NCI-H1694 (cell line): ENCODE data around the gene TGM4.
"Not testable (repeated sequence)": the region's sequence is repeated elsewhere in the genome, so short reads cannot be mapped to it uniquely, and the experiment has no call there.

ENCODE experiments used
- DNase-seq: peaks from one replicate; lab custom pipeline; 2025; lab: John Stamatoyannopoulos, UW

Gene TGM4

DNA sequence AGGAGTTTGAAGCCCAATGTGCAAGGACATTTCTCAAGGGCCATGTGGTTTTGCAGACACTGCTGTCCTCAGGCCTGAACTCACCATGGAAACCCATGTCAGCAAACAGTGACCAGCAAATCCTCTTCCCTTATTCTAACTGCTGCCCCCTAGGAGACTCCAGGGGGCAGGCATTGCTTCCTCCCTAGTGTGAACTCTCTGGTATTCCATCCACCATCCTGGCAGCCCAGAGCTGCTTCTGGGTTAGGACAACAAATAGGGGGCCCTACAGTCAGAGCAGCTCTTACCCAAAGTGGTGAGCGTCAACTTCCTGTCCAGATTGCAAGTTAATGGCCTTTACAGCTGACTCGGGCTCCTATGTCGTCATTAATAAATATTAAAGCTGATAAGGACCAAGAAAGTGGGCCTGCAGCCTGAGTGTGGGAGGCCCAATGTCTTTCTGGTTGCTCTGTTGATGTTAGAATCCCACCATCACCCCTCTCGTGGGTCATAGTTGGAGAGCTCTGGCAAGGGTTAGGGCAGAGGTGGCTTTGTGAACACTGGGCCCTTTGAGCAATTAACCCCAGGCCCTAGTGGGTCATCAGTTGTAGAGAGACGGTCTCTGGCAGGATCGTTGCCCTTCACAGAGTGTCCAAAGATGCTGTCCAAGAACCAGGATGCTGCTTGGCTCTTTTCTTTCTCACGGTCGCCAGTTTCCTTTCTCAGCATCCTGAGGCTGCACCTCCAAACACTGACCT is 41.5 kb downstream of the TGM4 start:
- no peak for DNase-seq

DNA sequence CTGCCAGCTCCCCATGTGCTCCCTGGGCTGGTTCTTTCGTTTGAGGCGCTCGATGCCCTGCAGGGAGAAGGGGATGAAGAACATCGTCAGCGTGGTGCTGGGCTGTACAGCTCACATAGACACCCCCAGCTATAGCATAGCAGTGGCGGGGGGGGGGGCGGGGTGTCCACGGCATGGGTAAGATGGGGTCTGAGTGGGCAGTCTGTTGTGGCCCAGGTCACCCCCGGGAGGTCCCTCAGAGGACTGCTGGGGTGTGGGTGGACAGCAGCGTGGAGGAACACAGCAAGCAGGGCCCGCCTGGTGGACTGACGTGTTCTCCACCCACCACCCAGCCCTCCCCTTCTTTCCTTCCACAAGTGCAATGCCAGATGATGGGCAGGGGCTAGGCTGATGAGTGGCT is 43.7 kb downstream of the TGM4 start:
- no peak for DNase-seq

GRCh38 chr3:44918581-44918980 is 44.2 kb downstream of the TGM4 start:
- no peak for DNase-seq

DNA sequence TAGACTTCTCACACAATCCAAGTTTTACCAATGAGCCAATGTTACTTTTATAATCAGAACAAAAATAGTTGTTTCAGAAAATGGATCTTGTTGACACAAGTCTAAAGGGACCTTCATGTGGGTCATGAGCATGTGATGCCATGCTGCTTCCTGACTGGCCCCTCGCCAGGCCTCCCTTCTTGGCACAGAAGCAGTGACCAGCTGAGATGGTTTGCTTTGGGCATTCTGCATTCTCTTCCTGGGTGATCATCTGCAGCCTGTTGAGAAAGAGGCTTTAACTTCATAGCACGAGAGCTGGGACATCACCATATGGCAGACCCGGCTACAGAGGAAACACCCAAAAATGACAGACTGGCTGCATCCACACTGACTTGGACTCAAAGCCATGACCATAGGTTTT is 45.7 kb downstream of the TGM4 start:
- DNase-seq: no peak

DNA sequence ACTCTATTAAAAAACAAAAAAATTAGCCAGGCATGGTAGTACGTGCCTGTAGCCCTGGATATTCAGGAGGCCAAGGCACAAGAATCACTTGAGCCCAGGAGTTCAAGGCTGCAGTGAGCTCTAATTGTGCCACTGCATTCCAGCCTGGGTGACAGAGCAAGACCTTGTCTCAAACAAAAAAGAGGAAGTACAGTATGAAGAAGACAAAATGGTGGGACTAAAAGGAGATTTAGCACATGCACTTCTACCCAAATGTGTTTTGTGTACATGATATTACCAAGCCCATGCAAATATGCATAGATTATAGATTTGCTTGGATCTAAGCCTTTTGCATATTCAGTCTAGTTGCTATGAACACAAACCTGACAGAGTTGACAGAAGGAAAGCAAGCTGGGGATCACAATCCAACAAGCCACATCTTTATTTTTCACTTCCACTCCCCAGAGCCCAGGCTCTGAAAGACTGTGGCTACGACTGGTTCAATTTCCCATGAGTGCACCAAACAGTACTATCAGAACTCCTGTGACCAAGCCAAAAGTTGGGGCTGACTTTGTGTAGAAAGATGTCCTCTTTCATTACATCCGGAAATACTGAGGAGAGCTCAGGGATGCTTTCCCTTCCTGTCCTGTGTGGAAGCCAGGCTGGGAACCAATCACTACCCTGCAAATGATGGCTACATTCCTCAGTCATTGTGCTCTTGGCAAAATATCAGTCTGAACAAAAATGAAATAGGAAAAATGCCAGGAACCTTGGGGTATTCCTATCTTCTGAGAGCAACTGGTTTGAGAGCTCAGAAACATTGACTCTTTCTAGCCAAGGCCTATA is 49.4 kb downstream of the TGM4 start:
- DNase-seq: no peak

- DNase-seq: no peak
These were observed 50.2 kb downstream of the TGM4 start for GRCh38 chr3:44924457-44925084.

GRCh38 chr3:44926172-44926571 is 51.8 kb downstream of the TGM4 start:
- no peak for DNase-seq

DNA sequence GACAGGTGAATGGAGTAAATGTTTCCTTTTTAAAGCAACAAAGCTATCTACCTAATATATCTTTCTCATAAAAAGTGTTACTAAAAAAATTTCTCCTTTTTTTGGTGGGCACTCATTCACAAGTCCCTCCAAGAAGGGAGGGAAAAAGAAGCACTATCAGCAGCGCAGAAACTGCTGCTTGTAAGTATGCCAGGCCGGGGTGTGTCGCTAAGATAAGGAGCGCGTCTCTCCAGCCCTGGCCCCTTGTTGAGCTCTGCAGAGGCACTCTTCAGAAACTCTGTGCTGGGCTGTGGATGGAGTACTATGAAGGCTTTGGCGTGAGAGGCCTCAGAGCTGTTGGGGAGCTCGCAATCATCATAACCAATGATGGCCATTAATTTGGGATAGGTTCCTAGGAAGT is 52.5 kb downstream of the TGM4 start:
- no peak for DNase-seq

DNA sequence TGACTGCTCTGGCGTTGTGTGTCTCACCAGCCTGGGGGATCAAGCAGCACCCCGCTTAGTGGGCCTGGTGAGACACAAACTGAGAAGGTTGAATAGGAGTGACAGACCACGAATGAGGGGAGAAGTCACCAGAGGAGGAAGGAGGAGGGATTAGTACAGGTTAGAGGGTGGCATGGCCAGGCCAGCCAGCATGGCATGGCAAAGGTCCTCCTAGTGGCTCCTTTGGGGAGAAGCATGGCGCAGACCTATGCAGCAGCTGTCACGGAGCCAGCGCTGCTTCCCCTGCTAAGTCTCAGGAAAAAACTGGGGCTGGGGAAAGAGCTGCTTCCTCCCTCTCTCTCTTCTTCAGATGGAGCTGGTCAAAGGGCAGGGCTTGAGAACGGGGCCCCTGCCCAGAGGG is 53.0 kb downstream of the TGM4 start:
- DNase-seq: no peak

- no peak for DNase-seq
These were observed 55.4 kb downstream of the TGM4 start for GRCh38 chr3:44929782-44930181.

DNA sequence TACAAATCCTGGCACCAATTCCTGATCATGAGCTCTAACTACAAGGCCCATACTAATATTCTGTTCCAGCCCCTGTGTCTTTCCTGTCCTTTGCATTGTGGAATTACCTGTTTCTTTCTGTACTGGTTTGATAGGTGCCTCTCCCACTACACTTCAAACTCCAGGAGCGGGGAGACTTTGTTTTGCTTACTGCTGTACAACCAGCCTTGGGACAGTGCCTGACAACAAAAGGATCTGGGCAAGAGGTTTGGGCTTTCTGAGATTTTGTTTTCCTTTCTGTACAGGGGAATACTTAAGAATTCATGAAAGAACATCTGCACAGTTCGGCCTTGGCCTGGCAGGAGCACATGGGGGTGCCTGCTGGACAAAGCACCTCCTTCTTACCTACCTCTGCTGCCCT is 56.5 kb downstream of the TGM4 start:
- no peak for DNase-seq

GRCh38 chr3:44931791-44932190 is 57.4 kb downstream of the TGM4 start:
- no peak for DNase-seq

DNA sequence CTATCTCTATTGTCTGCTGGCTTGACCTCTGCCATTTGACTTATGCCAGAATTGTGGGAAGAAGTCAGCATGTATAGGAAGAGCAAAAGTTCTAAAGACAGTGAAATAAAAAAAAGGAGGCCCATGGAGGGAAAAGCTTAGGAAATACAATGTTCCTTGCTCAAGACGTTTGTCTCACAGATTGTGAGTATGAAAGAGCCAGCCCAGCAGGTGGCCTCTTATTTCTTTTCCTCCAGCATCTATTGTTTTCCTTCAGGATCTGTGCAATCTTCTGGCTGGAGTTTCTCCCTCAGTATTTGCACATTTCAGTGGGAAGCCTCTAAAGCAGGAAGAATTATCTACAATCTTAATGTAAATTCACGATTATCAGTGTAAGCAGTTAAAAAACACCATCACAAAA is 57.9 kb downstream of the TGM4 start:
- no peak for DNase-seq

GRCh38 chr3:44932986-44933944 is 58.9 kb downstream of the TGM4 start:
- no peak for DNase-seq

DNA sequence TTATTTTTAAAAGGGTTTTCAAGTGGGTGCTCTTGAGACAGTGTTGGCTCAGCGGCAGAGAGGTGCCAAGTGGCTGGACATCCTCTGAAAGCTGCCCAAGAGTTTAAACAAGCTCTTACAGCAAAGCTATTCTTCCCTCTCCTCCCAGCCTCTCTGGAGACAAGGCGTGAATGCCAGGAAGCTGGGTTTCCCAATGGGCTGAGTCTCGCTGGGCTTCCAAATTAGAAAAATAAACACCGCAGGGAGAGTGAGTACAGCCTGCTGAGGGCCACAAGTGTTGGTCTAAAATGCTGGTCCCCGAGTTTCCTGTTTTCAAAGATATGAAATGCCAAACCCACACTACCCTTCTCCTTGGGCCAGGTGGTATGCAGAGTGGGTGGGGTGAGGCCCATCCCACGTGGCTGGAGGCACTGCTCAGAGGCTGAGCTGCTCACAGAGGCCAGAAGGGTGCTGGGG is 65.2 kb downstream of the TGM4 start:
- DNase-seq: no peak

- no peak for DNase-seq
These were observed 68.0 kb downstream of the TGM4 start for GRCh38 chr3:44942202-44942921.

- DNase-seq: no peak
These were observed 73.8 kb downstream of the TGM4 start for GRCh38 chr3:44948239-44948638.

DNA sequence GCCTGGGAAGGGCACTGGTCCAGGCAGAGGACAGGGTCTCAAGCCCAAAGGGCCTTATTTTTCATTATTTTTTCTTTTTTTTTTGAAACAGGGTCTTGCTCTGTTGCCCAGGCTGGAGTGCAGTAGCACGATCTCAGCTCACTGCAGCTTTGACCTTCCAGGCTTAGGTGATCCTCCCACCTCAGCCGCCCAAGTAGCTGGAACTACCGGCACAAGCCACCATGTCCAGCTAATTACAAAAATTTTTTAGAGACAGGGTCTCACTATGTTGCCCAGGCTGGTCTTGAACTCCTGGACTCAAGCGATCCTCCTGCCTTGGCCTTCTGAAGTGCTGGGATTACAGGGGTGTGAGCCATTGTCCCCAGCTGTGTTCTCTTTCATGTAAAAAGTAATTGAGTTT is 75.4 kb downstream of the TGM4 start:
- DNase-seq: not testable (repeated sequence)

DNA sequence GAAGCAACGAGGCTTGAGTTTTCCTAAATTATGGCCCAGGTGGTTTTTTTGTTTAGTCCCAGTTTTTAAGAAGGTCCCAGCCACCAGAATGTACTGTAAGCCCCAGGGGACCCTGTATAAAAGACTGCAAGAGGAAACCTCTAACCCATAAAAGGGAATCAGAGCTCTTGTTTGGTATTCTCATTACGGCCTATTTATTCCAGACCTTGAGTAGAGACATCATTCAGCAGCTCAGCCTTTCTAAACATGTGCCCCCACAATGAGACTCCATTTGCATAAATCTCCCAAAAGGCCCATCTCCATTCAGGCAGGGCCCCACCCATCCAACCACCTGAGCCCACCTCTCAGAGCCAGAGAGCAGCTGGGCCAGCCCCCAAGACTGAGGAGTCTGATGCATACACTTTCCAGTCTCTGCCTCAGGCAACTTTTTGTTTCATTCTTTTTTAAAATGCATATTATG is 75.9 kb downstream of the TGM4 start:
- DNase-seq: no peak

GRCh38 chr3:44952689-44953088 is 78.3 kb downstream of the TGM4 start:
- no peak for DNase-seq

DNA sequence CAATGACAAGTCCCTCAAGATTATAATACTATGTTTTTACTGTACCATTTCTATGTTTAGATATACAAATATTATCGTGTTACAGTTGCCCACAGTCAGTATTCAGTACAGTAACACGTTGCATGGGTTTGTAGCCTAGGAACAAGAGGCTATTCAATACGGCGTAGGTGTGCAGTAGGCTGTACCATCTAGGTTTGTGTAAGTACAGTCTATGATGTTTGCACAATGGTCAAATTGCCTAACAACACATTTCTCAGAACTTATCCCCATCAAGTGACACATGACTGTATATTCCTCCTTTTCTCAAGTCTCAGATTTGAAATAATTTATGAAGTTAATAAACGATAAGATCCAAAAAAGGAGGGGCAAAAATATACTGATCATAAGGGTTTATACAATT is 79.9 kb downstream of the TGM4 start:
- no peak for DNase-seq
